ENCODE data around the gene RAVER1.

Gene RAVER1

GRCh38 chr19:10266706-10267105 lies 66.6 kb downstream of the RAVER1 start:
- DNase-seq = no peak

Measured in NCI-H1417 (cell line).